ENCODE data around the gene EPB41L2. TPM values are rescaled to one million over a fixed set of nuclear protein-coding genes. Genes with fewer than 3 reads are reported as not detected.
"Not testable (repeated sequence)": the region's sequence is repeated elsewhere in the genome, so short reads cannot be mapped to it uniquely, and the experiment has no call there.

Gene EPB41L2
- total RNA-seq, 1 donor from 2014 or later, result 124 TPM

DNA sequence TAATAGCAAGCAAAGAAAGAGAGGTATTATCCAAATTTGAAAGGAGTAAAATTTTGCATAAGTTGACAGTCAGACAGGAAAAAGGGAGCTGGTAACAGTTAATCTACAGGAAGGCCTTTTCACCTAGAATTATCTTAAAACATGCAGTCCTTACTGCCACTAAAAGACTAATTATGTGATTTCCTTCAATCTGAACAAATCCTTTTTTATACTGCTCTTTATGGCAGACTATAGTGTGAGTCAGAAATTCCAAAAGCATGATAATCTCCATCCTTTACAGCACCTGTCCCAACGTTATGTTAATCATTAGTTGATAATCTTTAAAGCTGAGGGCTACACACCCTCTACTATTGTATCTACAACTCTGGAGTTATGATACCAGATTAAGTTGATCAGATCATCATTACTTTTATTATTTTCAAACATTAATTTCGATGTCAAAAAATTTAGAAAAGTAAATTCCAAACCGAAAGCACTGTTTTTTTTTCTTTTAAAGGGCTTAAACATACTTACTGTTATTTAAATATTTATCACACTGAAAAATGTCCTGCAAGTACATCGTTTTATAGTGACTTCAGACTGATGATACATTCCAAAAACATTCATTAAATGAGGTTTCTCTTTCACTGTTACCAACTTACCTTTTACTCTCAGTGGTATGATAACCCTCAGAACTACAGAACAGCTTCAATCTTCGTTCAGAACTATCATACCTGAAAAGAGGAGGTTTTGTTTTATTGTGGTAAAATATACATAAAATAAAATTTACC lies 39.1 kb upstream of the EPB41L2 start:
- TF ChIP-seq, protein P1, sequence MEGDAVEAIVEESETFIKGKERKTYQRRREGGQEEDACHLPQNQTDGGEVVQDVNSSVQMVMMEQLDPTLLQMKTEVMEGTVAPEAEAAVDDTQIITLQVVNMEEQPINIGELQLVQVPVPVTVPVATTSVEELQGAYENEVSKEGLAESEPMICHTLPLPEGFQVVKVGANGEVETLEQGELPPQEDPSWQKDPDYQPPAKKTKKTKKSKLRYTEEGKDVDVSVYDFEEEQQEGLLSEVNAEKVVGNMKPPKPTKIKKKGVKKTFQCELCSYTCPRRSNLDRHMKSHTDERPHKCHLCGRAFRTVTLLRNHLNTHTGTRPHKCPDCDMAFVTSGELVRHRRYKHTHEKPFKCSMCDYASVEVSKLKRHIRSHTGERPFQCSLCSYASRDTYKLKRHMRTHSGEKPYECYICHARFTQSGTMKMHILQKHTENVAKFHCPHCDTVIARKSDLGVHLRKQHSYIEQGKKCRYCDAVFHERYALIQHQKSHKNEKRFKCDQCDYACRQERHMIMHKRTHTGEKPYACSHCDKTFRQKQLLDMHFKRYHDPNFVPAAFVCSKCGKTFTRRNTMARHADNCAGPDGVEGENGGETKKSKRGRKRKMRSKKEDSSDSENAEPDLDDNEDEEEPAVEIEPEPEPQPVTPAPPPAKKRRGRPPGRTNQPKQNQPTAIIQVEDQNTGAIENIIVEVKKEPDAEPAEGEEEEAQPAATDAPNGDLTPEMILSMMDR (IDR thresholded peaks at IDR 0.05), result no peak

DNA sequence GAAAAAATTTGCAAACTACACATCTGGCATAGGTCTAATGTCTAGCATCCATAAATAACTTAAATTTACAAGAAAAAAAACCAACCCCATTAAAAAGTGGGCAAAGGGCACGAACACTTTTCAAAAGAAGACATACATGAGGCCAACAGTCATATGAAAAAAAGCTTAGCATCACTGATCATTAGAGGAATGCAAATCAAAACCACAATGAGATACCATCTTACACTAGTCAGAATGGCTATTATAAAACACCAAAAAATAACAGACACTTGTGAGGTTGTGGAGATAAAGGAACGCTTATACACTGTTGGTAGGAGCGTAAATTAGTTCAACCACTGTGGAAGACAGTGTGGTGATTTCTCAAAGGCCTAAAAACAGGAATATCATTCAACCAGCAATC lies 33.7 kb upstream of the EPB41L2 start:
- Histone ChIP-seq H3K27ac (no peak overlapping the region), H3K27me3 (ENCODE audit: low read depth) (no peaks in the 10 kb centered on the region), H3K9me3 (peaks cover 15% of the 10 kb centered on the region), H3K4me3 (no peak overlapping the region), H3K4me1 (no peaks in the 10 kb centered on the region), H3K36me3 (no peaks in the 10 kb centered on the region)
- ATAC-seq (no peak), DNase-seq (no peak)
- TF ChIP-seq, protein P1 (IDR thresholded peaks at IDR 0.05), result no peak
- intact Hi-C loops (cut with DNase I), result no loop called here

More for the DNA sequence above, 39.1 kb upstream of the EPB41L2 start:
- Histone ChIP-seq H3K9me3 (peaks cover 3% of the 10 kb centered on the region), H3K4me1 (no peaks in the 10 kb centered on the region), H3K4me3 (no peak overlapping the region), H3K27ac (no peak overlapping the region), H3K27me3 (ENCODE audit: low read depth) (no peaks in the 10 kb centered on the region), H3K36me3 (no peaks in the 10 kb centered on the region)
- ATAC-seq, result no peak
- intact Hi-C loops (cut with DNase I), result no loop called here
- DNase-seq, result no peak

- intact Hi-C loops (cut with DNase I), result no loop called here
- Histone ChIP-seq H3K4me3 (no peak overlapping the region), H3K36me3 (no peaks in the 10 kb centered on the region)
Observed at GRCh38 chr6:131093334-131093733, 30.3 kb upstream of the EPB41L2 start.

GRCh38 chr6:131091944-131092343 lies 28.9 kb upstream of the EPB41L2 start:
- H3K4me3 ChIP-seq; ATAC-seq; H3K36me3 ChIP-seq; H3K4me1 ChIP-seq; DNase-seq; H3K27ac ChIP-seq; H3K27me3 ChIP-seq (ENCODE audit: low read depth); intact Hi-C loops (cut with DNase I): not testable (repeated sequence)
- peaks cover 12% of the 10 kb centered on the region for H3K9me3 ChIP-seq

More at GRCh38 chr6:131093334-131093733, 30.3 kb upstream of the EPB41L2 start:
- DNase-seq (no peak), ATAC-seq (no peak)
- H3K27me3 ChIP-seq (ENCODE audit: low read depth), result no peaks in the 10 kb centered on the region
- H3K27ac ChIP-seq, result no peak overlapping the region
- peaks cover 12% of the 10 kb centered on the region for H3K9me3 ChIP-seq
- no peaks in the 10 kb centered on the region for H3K4me1 ChIP-seq
- TF ChIP-seq, protein P1 (IDR thresholded peaks at IDR 0.05), result no peak

- H3K9me3 ChIP-seq, result peaks cover 12% of the 10 kb centered on the region
- H3K36me3 ChIP-seq; intact Hi-C loops (cut with DNase I); ATAC-seq; H3K4me3 ChIP-seq; H3K27me3 ChIP-seq (ENCODE audit: low read depth); H3K4me1 ChIP-seq; H3K27ac ChIP-seq; DNase-seq: not testable (repeated sequence)
Observed at GRCh38 chr6:131090339-131090738, 27.3 kb upstream of the EPB41L2 start.

DNA sequence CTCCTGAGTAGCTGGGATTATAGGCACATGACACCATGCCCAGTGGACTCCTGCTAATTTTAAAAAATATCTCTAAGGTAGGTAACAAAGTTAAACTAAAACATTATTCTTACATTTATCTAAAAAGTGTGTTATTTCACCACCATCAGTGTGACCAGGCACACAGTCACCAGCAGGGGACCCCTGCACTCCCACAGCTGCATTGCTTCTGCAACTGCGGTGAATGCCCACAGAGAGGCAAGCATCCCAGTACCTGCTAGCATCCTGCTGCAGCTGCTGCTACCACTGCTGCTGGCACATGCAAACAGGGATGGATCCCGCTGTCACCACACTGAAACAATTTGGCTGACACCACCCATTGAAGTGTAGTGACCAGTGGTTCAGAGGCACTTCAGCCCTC lies 21.9 kb upstream of the EPB41L2 start:
- H3K27ac ChIP-seq, result no peak overlapping the region
- no peaks in the 10 kb centered on the region for H3K36me3 ChIP-seq
- intact Hi-C loops (cut with DNase I), result no loop called here
- TF ChIP-seq, protein P1 (IDR thresholded peaks at IDR 0.05), result no peak
- no peaks in the 10 kb centered on the region for H3K4me1 ChIP-seq
- H3K9me3 ChIP-seq, result no peaks in the 10 kb centered on the region
- H3K27me3 ChIP-seq (ENCODE audit: low read depth), result no peaks in the 10 kb centered on the region
- no peak overlapping the region for H3K4me3 ChIP-seq
- no peak for DNase-seq
- ATAC-seq, result no peak
